Measurements from ENCODE around the gene SLC30A9. TPM values are rescaled to one million over a fixed set of nuclear protein-coding genes. Genes with fewer than 3 reads are reported as not detected.

SLC30A9 gene
- total and polyA plus RNA-seq, 2 donors (not counting 3 experiments of a cell fraction or from before 2014, with no cell fraction given): 24.5 to 40.6 TPM

DNA sequence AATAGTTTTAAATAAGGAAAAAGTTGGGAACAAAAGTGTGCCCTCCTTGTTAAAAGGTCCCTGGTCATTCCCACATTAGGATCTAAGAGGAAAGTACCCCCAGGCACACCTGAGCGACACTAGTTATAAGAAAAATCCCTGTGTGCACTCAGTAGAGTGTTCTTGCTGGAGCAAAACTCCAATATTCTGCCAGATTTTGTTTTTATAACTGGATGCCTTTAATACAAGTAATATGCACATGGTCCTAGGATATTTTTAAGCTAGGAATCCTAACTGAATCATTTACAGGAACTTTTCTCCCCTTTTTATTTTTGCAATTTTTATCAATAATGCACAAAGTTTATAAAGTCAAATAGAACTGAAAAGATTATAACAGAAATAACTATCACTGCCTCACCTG, 93.5 kb downstream of the SLC30A9 start:
- no peak overlapping the region for H2AFZ ChIP-seq (ENCODE audit: low read depth, low read length)
- H3K36me3 ChIP-seq (ENCODE audit: control insufficient read depth in 2 of 2, extremely low read depth in 1 of 2, insufficient read depth in 2 of 2, low read length in 2 of 2): peaks cover 0 to 2% of the 10 kb centered on the region in 2 experiments
- no peaks in the 10 kb centered on the region for H3K9me3 ChIP-seq (replicated peaks; ENCODE audit: control insufficient read depth, insufficient read depth, low read length)
- H3K4me3 ChIP-seq (replicated peaks in 1 of 3; ENCODE audit: insufficient read depth in 1 of 3, low read depth in 1 of 3, low read length in 3 of 3): no peak overlapping the region
- ChIA-PET POLR2A (no interaction called here), CTCF (no interaction called here)
- H3K27me3 ChIP-seq (ENCODE audit: control insufficient read depth in 2 of 2, insufficient read depth in 2 of 2, low read length in 2 of 2): no peaks in the 10 kb centered on the region
- no peaks in the 10 kb centered on the region for H4K20me1 ChIP-seq (replicated peaks; ENCODE audit: control insufficient read depth, extremely low read depth, insufficient read depth, low read length)
- H3K79me2 ChIP-seq (ENCODE audit: control insufficient read depth, insufficient read depth, low read length): no peaks in the 10 kb centered on the region
- BruUV-seq (replicated peaks): no TSS peak
- no peaks in the 10 kb centered on the region for H3K4me1 ChIP-seq (ENCODE audit: control insufficient read depth, extremely low read depth, insufficient read depth, low read length)
- FAIRE-seq (no peak), DNase-seq (ENCODE audit: low read depth, low spot score) (no peak)
- no peak overlapping the region for H3K9ac ChIP-seq (replicated peaks; ENCODE audit: extremely low read depth, insufficient read depth, low read length)
- no peak overlapping the region for H3K4me2 ChIP-seq (ENCODE audit: insufficient read depth, low read length)
- TF ChIP-seq FOS (IDR thresholded peaks at IDR 0.05; ENCODE audit: borderline replicate concordance, insufficient read depth, low read length): no peak
- TF ChIP-seq CTCF (IDR thresholded peaks at IDR 0.05; ENCODE audit: extremely low read depth in 1 of 2, insufficient read depth in 1 of 2, low read depth in 1 of 2, low read length in 2 of 2): no peak
- no peak for TF ChIP-seq POLR2A (IDR thresholded peaks at IDR 0.05; ENCODE audit: low read depth, low read length)
- no peak for TF ChIP-seq MYC (IDR thresholded peaks at IDR 0.05; ENCODE audit: low read depth, low read length)
- no peak for TF ChIP-seq MAX (IDR thresholded peaks at IDR 0.05; ENCODE audit: insufficient read depth, insufficient read length)
- no peak for TF ChIP-seq GATA2 (IDR thresholded peaks at IDR 0.05; ENCODE audit: insufficient read depth, insufficient read length, low read depth, low read length)
- TF ChIP-seq POLR2AphosphoS5 (IDR thresholded peaks at IDR 0.05; ENCODE audit: insufficient read depth, low read depth, low read length): no peak
- no peak for TF ChIP-seq JUN (IDR thresholded peaks at IDR 0.05; ENCODE audit: borderline replicate concordance, insufficient read depth, insufficient read length, low read depth)
- no peak for TF ChIP-seq EZH2 (IDR thresholded peaks at IDR 0.05; ENCODE audit: borderline replicate concordance, low read depth, low read length, severe bottlenecking)
- dilution Hi-C loops (cut with MboI; ENCODE audit: extremely low pct_ligation_motif_present, low sequenced_read_pairs) (no loop called here), intact Hi-C loops (cut with micrococcal nuclease) (no loop called here)
- no peak overlapping the region for H3K27ac ChIP-seq (ENCODE audit: insufficient read depth, low read depth, low read length)
- no peaks in the 10 kb centered on the region for H3K9me1 ChIP-seq (replicated peaks; ENCODE audit: control insufficient read depth, extremely low read depth, insufficient read depth, low read length)

Measured in endothelial cell of umbilical vein (primary cell).